M059J (cell line): Measurements from ENCODE around the gene ZCCHC14. TPM values are rescaled to one million over a fixed set of nuclear protein-coding genes. Genes with fewer than 3 reads are reported as not detected.
"Not testable (repeated sequence)": the region's sequence is repeated elsewhere in the genome, so short reads cannot be mapped to it uniquely, and the experiment has no call there.

Experiments used
- DNase-seq: peaks from one replicate; pipeline ENCODE4 v3.0.0-alpha.2; 2012; ENCODE audit warnings: low read depth
- total RNA-seq: library from RNA; depleted of rRNA; stranded (reverse); fragments of >200 nt; shearing (Covaris generic); gene quantifications from 2 replicates; pipeline ENCODE4 v1.2.3, GENCODE V29; 2014

ZCCHC14 gene
- total RNA-seq, 1 experiment from 2014 or later = 7.8 TPM

DNA sequence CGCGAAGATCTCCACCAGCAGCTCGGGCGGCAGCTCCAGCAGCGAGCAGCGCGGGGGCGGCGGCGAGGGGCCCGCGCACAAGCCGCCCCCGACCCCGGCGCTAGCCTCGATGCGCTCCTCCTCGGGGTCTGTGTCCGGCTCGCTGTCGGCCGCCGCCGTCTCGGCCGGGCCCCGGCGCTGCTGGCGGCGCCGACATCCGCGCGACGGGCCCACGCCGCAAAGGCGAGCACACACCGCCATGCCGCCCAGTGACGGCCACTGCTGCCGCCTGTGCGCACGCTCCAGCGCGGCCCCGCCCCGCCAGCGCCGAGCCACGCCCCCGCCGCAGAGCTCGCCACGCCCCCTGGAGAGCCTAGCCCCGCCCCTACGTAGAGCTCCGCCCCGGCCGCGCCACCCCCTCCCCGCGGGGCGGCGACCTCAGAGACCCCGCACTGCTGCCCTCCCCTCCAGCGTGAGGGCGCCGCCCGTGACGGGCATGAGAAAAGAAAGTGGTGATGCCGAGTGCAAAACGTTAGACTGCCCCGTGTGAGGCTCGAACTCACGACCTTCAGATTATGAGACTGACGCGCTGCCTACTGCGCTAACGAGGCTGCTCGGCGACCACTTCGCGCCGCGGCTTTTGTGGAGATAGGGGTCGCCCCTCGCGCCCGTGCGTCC, 109.2 kb downstream of the ZCCHC14 start, which contains the start of gene FBXO31:
FBXO31 (minus strand) TSS at position 272 of the 657 bp plus-strand sequence; CDS start at position 240, 32 bp downstream.
- peak; percentile 85 for DNase-seq

DNA sequence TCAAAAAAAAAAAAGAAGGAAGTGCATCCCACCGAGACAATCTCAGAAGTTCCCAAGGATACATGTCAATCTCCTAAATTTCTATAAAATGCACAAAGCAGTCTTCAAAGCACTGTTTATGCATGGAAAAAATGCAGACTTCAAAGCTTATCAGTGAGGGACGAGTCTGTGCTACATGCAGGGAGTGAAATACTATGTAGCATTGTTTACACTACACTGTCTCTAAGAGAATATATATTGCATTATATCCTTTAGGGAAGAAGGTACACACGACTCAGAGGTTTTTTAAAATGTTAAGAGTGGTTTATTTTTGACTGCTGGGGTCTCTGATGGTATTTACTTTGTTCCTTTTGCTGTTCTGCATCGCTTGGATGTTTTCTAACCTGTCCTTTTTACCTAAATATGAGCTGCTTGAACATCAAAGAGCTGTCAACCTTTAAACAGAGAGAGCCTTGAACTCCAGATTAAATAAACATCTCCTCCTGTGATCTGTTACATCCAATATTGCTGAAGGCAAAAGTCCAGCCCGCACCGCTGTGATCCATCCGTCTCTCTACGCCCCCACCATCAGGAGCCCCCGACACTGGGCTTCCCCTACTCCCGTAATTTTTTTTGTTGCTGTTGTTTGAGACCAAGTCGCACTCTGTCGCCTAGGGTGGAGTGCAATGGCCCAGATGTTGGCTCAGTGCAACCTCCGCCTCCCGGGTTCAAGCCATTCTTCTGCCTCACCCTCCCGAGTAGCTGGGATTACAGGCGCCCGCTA, 110.6 kb downstream of the ZCCHC14 start:
- DNase-seq = no peak

DNA sequence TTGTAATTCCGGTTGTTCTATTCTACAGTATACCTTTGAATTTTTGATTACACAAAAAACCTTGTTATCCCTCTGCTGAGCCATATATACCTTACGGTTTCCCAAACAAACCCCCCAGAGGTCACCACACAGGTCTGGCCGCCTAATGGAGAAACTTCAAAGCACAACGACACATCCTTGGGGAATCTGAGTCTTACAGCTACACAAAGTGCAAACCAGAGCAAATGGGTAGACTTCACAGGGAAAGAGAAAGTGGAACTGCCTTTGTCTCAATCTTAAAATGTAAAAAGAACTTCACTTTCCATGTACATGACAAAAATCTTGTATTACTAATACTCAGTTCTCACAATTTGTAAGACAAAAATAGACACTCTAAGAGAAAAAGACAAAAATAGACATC, 111.9 kb downstream of the ZCCHC14 start:
- DNase-seq = peak; percentile 45

DNA sequence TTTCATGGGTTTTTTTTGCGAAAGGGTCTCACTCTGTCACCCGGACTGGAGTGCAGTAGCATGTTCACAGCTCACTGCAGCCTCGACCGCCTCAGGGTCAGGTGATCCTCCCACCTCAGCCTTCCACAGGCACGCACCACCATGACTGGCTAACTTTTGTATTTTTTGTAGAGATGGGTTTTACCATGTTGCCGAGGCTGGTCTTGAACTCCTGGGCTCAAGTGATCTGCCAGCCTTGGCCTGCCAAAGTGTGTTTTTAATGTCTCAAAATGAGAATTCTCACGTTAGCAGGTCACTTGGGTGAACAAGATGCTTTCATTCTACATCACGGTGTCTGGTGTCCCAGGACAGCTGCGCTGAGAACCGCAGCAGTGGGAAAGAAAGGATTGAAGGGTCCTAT, 112.4 kb downstream of the ZCCHC14 start:
- no peak for DNase-seq

DNA sequence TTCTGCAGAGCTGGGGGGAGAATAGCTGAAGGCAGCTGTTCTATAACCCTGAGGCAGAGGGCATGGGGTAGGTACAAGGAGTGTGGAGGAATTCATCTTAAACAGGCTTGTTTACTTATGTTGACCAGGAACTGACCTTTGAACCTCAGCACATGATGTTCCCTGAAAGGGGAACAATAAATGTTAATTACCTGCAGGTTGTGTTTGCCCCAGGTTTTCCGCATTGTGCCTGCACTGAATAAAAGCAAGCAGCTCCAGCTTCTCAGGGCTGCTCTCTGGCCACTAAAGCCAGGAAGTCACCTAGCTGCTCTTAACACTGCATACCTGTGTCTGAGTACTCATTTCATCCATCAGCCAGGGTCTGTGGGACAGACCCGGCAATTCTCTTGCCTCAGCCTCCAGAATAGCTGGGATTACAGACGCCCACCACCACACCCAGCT, 113.5 kb downstream of the ZCCHC14 start:
- DNase-seq = not testable (repeated sequence)

DNA sequence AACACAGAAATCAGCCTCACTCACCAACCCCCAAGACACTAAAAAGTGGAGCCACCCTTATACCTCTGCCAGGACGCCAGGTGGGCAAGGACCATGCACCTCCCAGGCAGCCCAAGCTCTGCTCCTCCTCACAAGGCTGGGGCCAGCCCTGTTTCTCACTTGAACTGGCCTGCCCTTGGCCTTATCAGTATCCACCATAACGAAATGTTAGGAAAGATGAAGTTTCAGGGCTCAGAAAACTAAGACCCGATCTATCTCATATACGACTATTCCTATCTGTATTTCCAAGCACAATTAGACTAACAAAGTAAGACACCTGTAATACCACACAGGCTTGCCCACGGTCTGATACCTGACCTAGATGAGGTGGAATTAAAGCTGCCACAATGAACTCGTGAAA, 116.2 kb downstream of the ZCCHC14 start:
- no peak for DNase-seq

DNA sequence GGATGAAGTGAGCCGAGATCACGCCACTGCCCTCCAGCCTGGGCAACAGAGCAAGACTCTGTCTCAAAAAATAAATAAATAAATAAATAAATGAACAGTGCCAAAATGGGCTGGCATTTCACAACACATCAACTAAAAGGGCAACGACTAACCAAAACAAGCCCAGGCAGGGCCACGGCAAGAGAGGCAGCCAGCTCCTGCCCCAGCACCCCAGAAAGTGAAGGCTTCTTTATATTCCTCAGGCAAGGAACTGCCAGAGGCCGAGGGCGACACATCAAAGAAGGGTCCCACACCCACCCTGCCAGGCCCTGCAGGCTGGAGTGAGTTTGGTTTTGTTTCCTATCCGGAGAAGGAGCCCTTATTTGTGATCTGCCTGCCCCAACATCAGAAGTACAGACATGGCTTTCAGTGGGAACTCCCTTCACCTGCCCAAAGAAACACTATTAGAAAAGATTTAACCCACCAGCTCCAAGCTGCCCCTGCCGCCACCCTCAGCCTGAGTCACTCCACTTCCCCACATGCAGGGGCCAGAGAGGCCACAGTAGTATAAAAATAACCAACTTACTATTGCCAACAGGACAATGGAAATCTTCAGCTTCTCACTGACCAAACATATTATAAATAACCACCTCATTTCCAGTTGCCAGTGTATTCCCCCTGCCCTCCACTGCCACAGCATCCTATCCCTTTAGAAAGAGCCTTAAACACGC, 117.2 kb downstream of the ZCCHC14 start:
- DNase-seq = peak; percentile 69

DNA sequence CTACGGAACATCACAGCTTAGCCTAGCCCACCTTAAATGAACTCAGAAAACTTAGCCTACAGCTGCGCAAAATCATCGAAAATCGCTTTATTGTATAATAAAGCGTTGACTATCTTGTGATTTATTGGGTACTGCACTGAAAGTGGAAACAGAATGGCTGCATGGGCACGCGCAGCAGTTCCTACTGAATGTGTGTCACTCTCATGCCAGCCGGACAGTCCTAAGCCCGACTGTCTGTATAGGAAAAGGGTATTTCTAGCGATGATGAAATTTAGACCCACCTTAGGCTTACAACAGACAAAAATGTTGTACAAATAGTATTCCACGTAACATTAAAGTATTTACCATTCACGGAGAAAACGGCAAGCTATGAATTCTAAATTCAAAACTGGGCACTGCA, 118.5 kb downstream of the ZCCHC14 start:
- no peak for DNase-seq

DNA sequence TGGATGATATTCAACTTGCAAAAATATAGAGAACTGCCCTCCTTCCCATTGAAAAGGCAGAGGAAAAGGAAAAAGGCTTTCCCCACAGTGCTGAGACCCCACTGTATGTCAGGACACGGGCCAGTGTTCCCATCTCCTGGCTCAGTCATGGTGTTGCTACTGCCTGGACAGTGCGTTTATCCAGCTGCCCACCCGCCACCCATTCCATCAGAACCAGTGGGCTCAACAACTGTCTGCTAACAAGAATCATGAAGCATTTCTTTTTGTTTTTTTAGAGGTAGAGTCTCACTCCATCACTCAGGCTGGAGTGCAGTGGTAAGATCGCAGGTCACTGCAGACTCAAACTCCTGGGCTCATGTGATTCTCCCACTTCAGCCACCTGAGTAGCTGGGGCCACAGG, 120.5 kb downstream of the ZCCHC14 start:
- no peak for DNase-seq

DNA sequence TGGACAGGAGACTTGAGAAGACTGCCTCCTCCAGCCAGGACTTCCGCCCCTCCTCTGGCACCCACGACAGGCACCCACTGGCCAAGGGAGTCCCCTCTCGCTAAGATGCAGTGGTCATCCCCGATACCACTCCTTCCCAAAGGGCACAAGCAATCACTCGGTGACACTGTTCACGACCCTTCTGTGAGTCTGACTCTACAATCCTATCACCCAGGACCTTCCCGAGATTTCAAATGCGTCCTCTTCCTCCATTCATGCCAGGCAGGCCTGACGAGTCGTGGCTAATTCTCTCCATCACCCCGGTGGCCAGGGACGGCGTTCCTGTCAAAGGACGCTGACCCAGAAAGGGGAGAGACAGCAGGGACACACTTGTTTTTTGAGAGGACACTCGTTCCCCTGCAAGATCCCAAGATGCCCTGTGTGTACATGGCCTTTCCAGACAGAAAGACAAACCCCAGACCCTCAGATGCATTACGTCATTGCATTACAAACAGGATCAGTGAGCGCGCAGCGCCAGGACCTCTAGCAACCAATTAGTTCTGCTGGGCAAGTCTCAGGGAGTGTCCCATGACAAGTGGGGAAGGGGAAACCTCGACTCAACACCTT, 121.5 kb downstream of the ZCCHC14 start:
- DNase-seq = no peak

DNA sequence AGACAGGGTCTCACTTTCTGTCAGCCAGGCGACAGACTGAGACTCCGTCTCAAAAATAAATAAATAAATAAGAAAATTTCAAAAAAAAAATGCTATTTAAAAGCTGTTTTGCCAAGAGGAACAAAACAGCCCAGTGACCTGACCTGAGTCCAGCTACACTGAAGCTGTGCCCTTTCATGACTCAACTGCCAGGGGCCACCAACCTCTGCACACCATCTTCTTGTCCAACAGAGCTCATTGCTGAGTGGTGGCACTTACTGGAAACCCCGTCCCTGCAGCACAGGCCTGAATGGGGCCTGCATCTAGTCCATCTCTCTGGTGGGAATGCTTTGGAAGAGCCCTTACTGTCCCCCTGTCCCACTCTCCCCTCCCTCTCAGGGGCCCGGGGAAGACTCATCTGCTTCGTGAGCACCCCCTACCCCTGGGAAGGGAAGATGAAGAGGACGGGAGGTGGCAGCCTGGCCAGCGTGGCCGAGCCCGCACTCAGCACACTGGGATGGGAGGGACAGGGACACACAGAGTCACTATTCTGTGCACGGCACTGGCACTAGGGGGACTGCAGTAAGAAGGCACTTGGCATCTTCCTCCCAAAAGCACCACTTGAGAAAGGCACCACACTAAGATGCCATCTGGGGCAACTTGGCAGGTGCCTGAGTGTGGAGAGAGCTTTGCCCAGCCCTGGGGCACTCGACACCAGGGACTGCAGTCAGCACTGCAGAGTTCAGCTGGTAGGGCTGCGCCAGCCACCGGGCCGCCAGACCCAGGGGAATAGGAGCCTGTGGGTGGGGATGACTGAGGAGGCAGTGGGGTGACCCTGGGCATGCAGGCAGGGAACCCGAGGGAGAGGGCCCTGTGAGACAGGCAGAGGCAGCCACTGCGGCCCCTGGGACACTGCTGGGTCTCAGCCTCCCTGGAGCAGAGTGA, 122.8 kb downstream of the ZCCHC14 start:
- DNase-seq = no peak

DNA sequence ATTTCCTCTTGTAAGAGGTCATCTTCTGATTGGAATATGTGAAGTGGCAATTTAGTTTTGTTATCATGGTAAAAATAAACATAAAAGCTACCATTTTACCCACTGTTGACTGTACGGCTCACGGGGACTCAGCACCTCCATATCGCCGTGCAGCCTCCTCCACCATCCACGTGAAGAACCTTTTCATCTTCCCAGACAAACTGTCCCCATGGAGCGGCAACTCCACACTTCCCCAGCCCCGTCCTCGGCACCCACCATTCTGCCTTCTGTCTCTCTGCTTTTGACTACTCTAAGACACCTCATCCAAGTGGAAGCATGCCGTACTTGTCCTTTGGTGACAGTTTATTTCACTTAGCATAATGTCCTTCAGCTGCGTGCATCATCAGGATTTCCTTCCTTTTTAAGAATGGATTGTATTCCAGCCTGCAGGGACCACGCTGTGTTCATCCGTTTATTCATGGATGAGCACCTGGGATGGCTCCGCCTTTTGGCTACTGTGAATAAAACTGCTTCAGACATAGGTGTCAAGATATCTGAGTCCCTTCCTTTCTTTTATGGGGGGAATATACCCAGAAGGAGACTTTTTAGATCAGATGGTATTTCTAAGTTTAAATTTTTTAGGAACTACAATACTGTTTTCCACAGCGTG, 123.6 kb downstream of the ZCCHC14 start:
- no peak for DNase-seq

DNA sequence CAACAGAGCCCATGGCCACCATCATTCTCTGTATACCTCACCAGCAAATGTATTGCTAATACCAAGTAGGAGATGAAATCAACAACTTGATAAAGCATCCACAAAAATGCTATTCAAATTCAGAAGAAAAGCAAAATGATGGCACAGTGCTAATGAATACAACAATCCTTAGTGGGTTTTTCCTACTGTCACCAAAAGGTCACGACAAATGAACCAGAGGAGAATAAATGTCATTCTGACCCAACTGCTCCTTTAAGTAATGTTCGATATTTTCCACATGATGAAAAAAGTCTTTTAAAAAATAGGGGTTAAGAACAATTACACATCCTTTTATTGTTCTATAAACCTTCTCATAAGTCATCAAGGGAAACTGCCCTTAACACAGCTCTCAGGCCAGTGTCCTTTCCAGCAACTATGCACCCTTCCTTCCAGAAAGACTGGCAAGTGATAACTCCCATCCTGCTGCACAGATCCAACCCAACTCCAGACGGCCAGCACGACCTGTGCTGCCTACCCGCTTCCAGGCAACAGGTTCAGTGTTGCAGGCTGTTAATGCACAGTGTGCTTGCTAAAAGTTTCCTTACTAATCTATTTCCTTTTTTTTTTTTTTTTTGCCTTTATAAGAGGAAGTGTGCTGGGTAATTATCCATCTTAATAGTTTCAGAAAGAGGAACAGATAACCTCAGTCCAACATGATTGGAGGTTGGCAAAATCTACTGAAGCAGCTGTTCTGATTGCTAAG, 124.6 kb downstream of the ZCCHC14 start:
- DNase-seq = no peak

DNA sequence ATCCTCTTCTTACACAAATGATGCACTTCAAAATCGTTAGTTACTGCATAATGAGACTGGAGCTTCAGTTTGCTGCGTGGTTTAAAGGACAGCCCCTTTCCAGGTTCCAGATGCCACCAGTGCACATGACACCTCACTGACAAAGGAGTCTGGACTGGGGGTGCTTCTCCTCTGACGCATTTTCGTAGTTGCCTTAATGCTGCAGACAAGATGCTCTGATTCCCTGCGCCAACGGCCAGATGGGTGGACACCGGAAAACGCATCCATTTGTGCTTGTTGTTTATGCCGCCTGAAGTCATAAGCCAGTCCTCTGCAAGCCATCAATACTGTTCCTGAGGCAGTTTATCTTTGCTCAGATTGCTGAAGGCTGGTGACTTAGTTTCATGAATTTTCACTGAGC, 125.3 kb downstream of the ZCCHC14 start:
- DNase-seq = no peak

DNA sequence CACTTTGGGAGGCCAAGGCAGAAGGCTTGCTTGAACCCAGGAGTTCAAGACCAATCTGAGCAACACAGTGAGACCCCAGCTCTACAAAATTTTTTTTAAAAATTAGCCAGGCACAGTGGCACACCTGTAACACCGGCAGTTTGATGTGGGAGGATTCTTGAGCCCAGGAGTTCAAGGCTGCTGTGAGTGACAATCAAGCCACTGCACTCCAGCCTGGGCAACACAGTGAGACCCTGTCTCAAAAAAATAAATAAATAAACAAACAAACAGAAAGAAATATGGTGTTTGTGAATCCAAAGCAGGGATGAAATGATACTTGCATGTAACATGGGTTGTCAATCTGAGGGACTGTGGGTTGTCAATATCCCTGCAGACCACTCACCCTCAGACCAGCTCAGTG, 125.9 kb downstream of the ZCCHC14 start:
- no peak for DNase-seq

DNA sequence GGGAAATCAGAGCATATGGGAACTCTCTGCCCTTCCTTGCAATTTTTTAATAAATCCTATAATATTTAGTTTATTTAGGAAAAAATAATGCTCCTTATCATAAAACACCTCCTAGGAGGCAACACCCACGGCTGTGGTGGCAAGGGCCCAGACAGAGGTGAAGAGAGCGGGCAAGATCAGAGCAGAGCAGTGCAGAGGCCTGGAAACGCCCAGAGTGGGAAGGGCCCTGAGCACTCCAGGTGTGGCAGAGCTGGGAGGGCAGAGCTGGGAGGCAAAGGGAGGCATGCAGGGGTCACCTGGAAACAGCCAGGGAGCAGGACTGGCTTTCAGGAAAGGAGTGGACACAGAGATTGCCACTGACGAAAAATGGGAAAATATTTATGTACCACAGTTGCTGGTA, 126.5 kb downstream of the ZCCHC14 start:
- DNase-seq = no peak

DNA sequence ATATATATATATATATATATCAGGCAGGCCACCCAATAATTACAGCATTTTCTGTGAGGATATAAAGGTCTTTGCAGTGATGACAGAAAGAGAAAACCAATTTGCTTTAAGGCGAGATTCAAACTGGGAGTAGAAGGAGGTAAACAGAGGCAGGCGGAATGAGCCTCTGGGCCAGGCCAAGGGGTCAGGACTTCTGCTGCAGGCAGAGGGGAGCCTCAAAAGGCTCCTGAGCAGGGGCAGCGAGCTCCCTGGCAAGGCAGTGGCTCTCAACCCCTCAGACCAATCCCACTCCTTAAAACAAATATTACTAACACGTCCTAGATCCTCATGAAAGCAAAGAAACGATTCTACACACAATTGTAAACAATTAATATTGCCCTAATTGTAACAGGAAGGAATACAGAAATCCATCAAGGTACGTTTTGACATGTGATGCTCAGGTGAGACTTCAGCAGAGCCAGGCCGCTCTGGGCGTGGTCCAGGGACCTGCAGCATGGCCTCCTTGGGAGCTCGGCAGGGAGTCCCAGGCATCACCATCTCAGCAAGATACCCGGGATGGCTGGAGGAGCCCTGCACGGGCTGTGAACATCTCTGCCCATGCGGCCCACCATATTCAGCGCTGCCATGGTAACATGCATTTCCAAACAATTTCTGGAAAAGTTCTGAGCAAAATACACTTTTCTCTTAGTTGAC, 127.7 kb downstream of the ZCCHC14 start:
- DNase-seq = no peak

DNA sequence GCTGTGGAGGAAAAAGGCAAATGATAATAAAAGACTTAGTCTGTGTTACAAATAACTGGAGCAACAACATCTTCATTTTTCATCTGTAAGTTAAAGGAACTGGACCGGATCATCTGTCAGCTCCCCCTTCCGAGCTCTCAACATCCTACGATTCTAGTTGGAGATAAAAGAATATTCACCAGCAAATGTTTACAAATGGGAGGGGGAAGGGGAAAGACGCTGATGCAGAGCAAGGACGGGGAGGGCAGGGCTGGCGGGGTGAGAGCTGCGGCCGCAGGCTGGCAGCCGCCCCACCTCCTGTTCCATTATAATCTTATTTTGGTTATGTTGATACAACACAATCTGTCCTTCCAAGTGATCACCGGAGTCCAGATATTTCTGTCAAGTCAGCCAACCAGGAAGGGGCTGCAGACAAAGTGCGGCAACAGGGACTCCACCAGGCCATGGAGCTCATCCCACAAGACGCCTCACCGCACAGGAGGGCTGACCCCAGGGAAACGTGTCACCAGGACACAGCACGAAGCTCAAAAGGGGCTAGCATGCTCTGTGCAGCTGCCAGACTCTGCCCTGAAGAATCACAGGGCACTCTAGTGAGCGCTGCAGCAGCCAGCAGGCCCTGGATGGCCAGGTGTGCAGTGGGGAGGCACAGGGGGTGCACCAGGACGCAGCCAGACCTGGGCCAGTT, 128.9 kb downstream of the ZCCHC14 start:
- no peak for DNase-seq
